NCI-H1436 treated with DMSO at 0.1 percent for 48 hours (cell line): ENCODE data around the gene DCAF6.

Source experiments
- DNase-seq: peaks from one replicate; lab custom pipeline; 2025; lab: John Stamatoyannopoulos, UW

DCAF6 gene

DNA sequence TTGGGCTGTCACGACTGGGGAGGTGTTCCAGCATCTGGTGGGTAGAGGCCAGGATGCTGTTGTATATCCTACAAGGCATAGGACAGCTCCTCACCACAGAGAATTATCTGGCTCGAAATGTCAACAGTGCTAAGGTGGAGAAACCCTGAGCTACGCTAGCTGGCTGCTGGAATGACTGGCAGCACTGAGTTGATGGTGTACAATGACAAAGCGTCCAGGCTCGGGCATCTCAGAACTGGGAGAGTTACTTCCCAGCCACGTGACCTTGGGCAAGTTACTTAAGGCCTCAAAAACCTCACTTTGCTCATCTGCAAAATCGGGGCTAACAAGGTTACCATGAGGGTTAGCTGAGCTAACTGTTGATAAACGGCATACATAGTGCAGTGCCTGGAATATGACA lies 164.9 kb downstream of the DCAF6 start:
- no peak for DNase-seq

DNA sequence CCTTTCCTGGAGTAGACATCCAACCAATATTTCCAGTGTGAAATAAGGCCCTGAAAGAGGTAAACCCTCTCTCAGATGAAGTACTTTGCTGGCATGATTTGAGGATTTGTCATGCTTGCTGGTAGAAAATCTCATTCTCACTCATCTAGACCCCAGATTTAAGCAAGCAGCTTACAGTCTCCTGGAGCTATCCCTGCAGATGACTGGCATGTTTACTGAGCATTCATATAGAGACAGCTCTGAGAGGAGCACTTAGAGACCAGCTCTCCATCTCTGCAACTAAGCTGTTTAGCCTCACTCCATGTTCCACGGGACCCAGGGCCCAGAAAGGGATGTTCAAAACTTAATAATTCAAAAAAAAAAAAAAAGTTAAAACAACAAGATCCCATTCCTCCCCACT lies 166.0 kb downstream of the DCAF6 start:
- DNase-seq: no peak

DNA sequence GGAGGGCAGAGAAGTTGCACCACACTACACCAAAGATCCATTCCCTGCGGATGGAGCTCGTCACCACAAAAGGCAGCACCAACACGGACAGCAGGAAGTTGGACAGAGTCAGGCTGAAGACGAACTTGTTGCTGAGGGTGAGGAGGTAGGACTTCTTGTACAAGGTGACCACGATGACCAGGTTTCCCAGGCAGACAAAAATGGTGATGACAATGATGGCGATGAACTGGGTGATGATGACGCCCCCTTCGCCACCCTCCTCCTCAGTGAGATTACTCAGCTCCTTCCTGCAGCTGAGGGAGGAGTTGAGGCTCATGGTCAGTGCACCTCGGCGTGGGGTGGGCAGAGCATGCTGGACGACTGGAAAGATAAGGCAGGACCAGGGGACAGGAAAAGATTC lies 168.1 kb downstream of the DCAF6 start:
- DNase-seq: no peak

DNA sequence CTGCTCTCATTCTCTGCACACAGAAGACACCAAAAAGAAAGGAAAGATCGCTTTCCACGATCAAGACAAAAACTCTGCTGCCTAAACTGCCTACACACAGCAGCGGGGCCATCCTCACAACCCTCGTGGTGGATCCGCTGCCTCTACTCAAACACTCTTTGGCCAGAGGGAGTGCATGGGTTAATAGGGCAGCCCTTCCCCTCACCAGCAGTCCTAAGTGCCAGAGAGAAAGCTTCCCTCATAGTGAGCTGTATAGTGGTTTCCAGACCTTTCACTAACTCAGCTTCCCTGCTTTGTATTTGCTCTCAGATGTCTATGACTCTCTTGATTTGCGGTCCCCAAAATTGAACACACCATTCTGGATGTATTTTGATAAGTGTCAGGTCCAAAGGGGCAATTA lies 169.4 kb downstream of the DCAF6 start:
- no peak for DNase-seq

DNA sequence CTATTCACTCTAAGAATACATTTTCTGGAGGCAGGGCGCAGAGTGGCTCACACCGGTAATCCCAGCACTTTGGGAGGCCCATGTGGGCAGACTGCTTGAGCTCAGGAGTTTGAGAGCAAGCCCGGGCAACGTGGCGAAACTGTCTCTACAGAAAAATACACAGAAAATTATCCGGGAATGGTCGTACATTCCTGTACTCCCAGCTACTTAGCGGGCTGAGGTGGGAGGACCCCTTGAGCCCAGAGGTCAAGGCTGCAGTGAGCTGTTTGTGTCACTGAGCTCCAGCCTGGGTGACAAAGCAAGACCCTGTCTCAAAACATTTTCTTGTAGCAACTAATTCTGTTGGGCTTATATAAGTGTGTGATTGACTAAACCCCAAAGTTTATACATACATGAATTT lies 169.8 kb downstream of the DCAF6 start:
- DNase-seq: no peak

DNA sequence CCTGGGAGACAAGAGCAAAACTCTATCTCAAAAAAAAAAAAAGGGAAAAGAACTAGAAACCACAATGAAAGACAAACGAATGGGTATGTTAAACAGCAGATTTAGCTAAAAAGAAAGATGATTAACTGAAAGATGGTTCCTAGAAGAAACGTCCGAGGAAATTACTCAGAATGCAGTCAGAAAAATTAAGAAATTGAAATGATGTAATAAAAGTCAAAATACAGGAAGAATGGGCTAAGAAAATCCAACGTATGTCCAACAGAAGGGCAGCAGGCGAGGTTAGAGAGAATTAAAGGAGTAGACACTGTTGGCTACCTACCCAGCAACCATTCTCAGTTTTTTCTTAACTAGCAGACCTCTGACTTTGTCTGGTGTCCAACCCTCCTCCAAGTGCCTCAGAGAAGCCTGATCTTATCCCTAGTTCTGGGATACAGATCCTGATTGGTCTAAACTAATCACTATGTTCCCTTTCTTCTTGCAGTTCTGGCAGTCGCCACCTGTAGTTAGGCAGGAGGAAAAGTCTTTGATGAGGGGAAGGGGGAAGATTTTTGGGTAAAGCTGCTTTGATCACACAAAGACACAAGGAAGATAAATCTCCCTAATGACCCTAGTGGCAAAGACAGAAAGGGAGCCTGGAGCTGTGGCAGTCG lies 174.5 kb downstream of the DCAF6 start:
- DNase-seq: no peak

DNA sequence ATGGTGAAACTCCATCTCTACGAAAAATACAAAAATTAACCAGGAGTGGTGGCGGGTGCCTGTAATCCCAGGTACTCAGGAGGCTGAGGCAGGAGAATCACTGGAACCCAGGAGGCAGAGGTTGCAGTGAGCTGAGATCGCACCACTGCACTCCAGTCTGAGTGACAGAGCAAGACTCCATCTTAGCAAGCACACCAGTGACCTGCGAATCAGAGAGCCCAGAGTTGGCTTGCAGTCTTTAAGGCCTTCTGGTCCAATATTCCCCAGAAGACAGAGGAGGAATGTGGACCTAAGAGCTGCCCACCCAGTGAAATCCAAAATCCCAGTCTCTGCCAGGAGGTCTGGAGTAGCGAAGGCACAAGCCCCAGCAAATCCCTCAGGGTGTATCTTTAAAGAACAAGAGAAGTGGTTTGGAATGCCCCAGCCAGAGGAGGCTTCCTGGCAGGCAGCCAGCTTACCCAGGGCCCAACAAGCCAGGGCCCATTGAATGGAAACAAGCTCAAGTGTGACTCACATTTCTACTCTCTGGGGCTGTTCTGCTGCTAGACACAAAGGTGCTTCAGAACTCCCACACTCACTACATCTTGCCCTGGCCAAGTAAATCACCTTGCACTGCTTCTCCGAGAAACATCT lies 176.3 kb downstream of the DCAF6 start:
- DNase-seq: no peak

DNA sequence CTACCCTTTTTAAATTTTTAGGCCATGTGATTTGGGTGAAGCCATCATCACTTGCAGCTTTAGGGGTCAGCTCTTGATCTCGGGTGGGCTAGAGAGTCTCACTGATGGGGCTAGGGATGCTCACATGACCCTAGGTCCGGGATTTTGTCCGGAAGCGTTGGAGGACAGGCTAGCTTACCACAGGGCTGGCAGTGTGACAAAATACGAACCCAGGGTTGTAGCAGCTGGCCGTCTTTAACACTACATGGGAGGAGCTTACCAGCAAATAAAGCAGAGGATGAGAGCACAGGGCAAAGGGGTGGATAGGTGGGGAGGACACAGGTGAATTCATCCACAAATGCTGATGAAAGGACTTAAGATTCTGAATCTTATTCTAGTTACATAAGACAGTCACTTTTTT lies 178.4 kb downstream of the DCAF6 start:
- no peak for DNase-seq

DNA sequence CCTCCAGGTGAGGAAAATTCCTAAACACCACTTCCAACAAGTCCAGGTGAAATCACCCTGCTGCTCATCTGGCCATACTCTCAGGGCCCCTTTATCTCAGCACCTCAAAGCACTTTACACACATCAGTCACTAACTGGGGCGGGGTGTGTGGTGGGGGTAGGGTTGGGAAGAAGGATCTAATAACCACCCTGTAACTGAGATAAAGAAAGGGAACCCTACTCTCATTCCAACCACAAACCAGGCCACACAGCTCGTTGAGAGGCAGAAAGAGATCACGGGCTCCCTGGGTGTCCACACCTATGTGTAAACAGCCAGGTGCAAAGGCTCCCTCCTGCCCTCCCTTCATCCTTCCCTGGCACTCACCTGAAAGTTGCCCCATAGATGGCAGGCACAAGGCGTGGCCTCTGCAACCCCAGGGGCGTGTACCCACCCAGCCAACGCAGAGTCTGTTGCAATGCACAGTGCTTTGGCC lies 179.9 kb downstream of the DCAF6 start:
- DNase-seq: no peak

DNA sequence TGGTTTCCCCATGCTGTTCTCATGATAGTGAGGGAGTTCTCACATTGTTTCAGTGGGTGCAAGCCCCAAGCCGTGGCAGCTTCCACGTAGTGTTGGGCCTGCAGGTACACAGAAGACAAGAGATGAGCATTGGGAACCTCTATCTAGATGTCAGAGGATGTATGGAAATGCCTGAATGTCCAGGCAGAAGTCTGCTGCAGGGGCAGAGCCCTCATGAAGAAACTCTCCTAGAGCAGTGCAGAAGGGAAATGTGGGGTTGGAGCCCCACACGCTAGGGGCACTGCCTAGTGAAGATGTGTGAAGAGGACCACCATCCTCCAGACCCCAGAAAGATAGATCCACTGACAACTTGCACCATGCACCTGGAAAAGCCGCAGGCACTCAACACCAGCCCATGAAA lies 183.3 kb downstream of the DCAF6 start:
- DNase-seq: no peak

DNA sequence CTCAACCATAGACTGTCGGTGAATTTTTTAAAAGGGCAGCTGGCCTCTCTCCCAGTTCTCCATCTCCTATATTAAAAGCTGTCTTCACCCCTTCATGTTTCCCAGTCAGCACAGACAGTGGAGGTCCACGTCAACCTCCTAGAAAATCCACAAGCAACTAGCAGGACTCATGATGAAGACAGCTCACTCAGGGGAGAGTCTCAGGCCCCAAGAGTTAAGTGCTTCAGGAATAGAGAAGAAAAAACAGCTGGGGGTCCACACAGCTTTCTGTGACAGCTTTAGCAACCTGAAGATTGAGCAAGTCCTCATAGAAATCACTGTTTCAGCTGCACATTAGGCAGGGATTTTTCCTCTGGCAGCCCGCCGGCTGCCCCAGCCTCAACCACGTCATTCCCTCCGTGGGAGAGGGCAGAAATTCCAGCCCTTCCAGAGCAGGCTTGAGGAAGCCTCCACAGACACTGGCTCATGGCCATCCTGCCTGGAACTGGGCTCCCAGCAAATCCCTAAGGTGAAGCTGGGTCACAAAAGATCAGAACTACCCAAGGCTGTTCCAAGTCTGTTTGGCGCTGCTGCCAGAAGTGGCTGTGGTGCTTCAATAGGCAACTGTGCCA lies 185.0 kb downstream of the DCAF6 start:
- no peak for DNase-seq

DNA sequence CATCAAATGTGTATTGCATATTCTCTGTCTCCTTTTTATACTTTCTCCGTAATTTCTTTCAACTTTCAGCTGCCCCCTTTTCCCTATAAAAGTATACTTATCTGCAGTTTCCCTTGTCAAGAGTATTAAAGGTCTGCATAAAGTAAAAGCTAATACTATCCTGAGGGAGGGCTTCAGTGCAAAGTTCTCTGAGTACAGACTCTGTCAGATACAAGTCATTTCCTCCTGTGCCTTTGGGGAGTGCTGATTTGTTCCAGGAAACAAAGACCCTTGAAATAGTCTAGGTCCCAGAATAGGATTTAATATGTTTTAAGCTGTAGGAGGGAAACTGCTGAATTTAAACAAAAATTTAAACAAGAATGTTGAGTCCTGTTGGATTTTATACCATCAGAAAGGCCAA lies 188.6 kb downstream of the DCAF6 start:
- DNase-seq: no peak
